Right lobe of liver (tissue), 4 donors: Measurements from ENCODE around the gene CDC123.

Source experiments
- CTCF ChIP-seq, 4 donors: fragments of 200-600 bp in 3 of 4; fragments of 450-650 bp in 1 of 4; IDR thresholded peaks; one replicate each; pipeline versions ENCODE4 v1.5.1 to v1.8.0; 2016 to 2022; ENCODE audit warnings: antibody characterized with exemption in 4 of 4, mild to moderate bottlenecking in 2 of 4
- POLR2A ChIP-seq: fragments of 450-650 bp; IDR thresholded peaks from one replicate; pipeline ENCODE4 v1.6.1; 2017; ENCODE audit warnings: antibody characterized with exemption, mild to moderate bottlenecking
- donor health status: DM: no; HTN: no; CAD: no.
- donor health status: DM: no; HTN: no; CAD: no.
- donor health status: DM: no; HTN: yes; CAD: no.

GRCh38 chr10:12181065-12181775 lies 14.8 kb upstream of the CDC123 start:
- TF ChIP-seq POLR2A (no peak), CTCF (IDR thresholded peaks at IDR 0.05) (no peak)
